Esophagus squamous epithelium (tissue), 5 donors: ENCODE data around the gene PRR11. TPM values are rescaled to one million over a fixed set of nuclear protein-coding genes. Genes with fewer than 3 reads are reported as not detected.
"Not testable (repeated sequence)": the region's sequence is repeated elsewhere in the genome, so short reads cannot be mapped to it uniquely, and the experiment has no call there.

Source experiments
- DNase-seq: peaks from one replicate; lab custom pipeline; 2025; lab: John Stamatoyannopoulos, UW
- H3K27ac ChIP-seq, 4 donors: fragments of 200-600 bp; sonication (generic); one replicate each; pipeline ENCODE4 v1.5.1; 2016 to 2019; ENCODE audit warnings: mild to moderate bottlenecking in 1 of 4
- H3K27me3 ChIP-seq, 4 donors: fragments of 200-600 bp; sonication (generic); 1 replicate in 3 of 4; 2 replicates in 1 of 4; pipeline versions ENCODE4 v1.5.1 to v1.6.0; 2017 to 2021; ENCODE audit warnings: antibody characterized with exemption in 1 of 4
- H3K36me3 ChIP-seq, 3 donors: fragments of 200-600 bp; sonication (generic); one replicate each; pipeline ENCODE4 v1.5.1; 2016 to 2019
- H3K4me1 ChIP-seq, 3 donors: fragments of 200-600 bp; sonication (generic); one replicate each; pipeline ENCODE4 v1.5.1; 2017 to 2019
- H3K4me3 ChIP-seq, 4 donors: fragments of 200-600 bp; sonication (generic); 1 replicate in 3 of 4; 2 replicates in 1 of 4; pipeline ENCODE4 v1.5.1; 2016 to 2019; ENCODE audit warnings: mild to moderate bottlenecking in 2 of 4, moderate library complexity in 1 of 4
- H3K9me3 ChIP-seq, 3 donors: fragments of 200-600 bp; sonication (generic); one replicate each; pipeline ENCODE4 v1.5.1; 2016 to 2019
- POLR2A ChIP-seq, 4 donors: fragments of 450-650 bp; IDR thresholded peaks; one replicate each; pipeline ENCODE4 v1.6.1; 2017; ENCODE audit warnings: antibody characterized with exemption in 4 of 4, mild to moderate bottlenecking in 4 of 4, moderate library complexity in 3 of 4
- WGBS, 2 donors: methylation state at CpG; one replicate each; pipeline ENCODE4 v1.1.5; 2018; 5-methylcytosine and 5-hydroxymethylcytosine counted together
- intact Hi-C: fragments of 100-400 bp; cut with DNase I; formaldehyde crosslinking; loops from one replicate; pipeline ENCODE4 v1.15.0; 2022
- total RNA-seq, 4 donors: library from RNA; depleted of rRNA; stranded (reverse); fragments of >200 nt; gene quantifications; one replicate each; pipeline ENCODE4 v1.1.0, GENCODE V29; 2016
- TF ChIP-seq, protein P1 (sequence below), 6 experiments: fragments of 450-650 bp in 4 of 6; fragments of 200-600 bp in 2 of 6; sonication (generic) in 2 of 6; IDR thresholded peaks; one replicate each; pipeline ENCODE4 v1.5.1; 2016 to 2019; ENCODE audit warnings: antibody characterized with exemption in 6 of 6, mild to moderate bottlenecking in 4 of 6, moderate library complexity in 4 of 6
- donor health status: DM: yes; HTN: yes; CAD: no.

The PRR11 gene
- total RNA-seq, 4 donors from 2014 or later = 5.1 to 13.4 (median 9.5) TPM

- TF ChIP-seq, protein P1, sequence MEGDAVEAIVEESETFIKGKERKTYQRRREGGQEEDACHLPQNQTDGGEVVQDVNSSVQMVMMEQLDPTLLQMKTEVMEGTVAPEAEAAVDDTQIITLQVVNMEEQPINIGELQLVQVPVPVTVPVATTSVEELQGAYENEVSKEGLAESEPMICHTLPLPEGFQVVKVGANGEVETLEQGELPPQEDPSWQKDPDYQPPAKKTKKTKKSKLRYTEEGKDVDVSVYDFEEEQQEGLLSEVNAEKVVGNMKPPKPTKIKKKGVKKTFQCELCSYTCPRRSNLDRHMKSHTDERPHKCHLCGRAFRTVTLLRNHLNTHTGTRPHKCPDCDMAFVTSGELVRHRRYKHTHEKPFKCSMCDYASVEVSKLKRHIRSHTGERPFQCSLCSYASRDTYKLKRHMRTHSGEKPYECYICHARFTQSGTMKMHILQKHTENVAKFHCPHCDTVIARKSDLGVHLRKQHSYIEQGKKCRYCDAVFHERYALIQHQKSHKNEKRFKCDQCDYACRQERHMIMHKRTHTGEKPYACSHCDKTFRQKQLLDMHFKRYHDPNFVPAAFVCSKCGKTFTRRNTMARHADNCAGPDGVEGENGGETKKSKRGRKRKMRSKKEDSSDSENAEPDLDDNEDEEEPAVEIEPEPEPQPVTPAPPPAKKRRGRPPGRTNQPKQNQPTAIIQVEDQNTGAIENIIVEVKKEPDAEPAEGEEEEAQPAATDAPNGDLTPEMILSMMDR (IDR thresholded peaks at IDR 0.05) = no peak
- TF ChIP-seq POLR2A (IDR thresholded peaks at IDR 0.05) = no peak
- intact Hi-C loops = no loop called here
- H3K36me3 ChIP-seq = peaks cover 0 to 24% (median 0%) of the 10 kb centered on the region in 3 donors
- H3K27me3 ChIP-seq = no peaks in the 10 kb centered on the region
- no peak overlapping the region for H3K27ac ChIP-seq
- no peak for DNase-seq
- WGBS, 2 donors = 94 to 100% methylated on average over 8 to 9 of the region's 11 CpGs
- no peaks in the 10 kb centered on the region for H3K4me1 ChIP-seq
- H3K9me3 ChIP-seq = no peaks in the 10 kb centered on the region
- no peak overlapping the region for H3K4me3 ChIP-seq
These were observed 19.1 kb downstream of the PRR11 start for GRCh38 chr17:59174671-59175070.

DNA sequence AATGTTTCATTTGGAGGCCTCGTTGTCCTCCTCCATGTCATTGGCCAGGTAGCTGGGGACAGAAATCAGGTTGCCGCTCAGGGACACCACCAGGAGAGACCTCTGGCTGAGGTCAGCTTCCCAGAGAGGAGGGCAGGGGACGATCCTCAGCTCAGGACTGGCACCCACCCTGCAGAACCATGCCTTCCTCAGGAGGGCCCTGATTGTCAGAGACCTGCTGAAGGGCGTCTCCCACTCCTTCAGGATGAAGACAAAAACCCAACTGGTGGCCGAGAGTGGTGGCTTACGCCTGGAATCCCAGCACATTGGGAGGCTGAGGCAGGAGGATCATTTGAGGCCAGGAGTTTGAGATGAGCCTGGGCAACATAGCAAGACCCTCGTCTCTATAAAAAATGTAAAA lies 19.5 kb downstream of the PRR11 start:
- no peak overlapping the region for H3K4me3 ChIP-seq
- WGBS, 2 donors = 90 to 97% methylated on average over 7 of the region's 7 CpGs
- H3K9me3 ChIP-seq = no peaks in the 10 kb centered on the region
- no peak overlapping the region for H3K27ac ChIP-seq
- no peak for DNase-seq
- H3K27me3 ChIP-seq = no peaks in the 10 kb centered on the region
- H3K4me1 ChIP-seq = no peaks in the 10 kb centered on the region
- intact Hi-C loops = no loop called here
- H3K36me3 ChIP-seq = peaks cover 0 to 19% (median 0%) of the 10 kb centered on the region in 3 donors
- no peak for TF ChIP-seq POLR2A (IDR thresholded peaks at IDR 0.05)
- TF ChIP-seq, protein P1 (IDR thresholded peaks at IDR 0.05) = no peak

GRCh38 chr17:59178266-59178985 lies 22.9 kb downstream of the PRR11 start:
- no peak for DNase-seq
- H3K4me3 ChIP-seq = no peak overlapping the region
- intact Hi-C loops = no loop called here
- no peaks in the 10 kb centered on the region for H3K9me3 ChIP-seq
- H3K4me1 ChIP-seq = no peaks in the 10 kb centered on the region
- no peaks in the 10 kb centered on the region for H3K27me3 ChIP-seq
- H3K27ac ChIP-seq = no peak overlapping the region
- peaks cover 0 to 5% (median 0%) of the 10 kb centered on the region in 3 donors for H3K36me3 ChIP-seq
- 79 to 88% methylated on average over 7 of the region's 7 CpGs for whole genome bisulfite sequencing, 2 donors
- TF ChIP-seq, protein P1 (IDR thresholded peaks at IDR 0.05) = no peak
- no peak for TF ChIP-seq POLR2A (IDR thresholded peaks at IDR 0.05)

DNA sequence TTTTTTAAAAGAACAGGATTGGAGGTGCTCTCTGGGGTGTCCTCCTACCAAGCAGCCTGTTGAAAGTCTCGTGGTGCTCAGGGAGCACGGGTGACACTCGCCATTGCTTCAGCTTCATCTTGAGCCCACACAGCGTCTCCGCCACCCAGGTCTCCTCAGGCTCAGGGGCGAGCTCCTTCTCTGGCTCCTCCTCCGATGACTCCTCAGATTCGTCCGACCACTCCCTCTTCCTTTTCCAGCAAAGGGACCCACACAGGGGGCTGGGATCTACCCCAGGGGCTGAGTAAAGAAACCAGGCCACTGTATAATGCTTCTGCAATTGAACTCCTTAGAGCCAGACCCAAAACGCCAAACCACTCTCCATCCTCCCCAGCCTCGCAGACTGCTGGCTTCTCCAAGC lies 24.1 kb downstream of the PRR11 start:
- H3K36me3 ChIP-seq, intact Hi-C loops, DNase-seq, H3K27ac ChIP-seq, H3K4me3 ChIP-seq, H3K27me3 ChIP-seq, H3K9me3 ChIP-seq, H3K4me1 ChIP-seq: not testable (repeated sequence)
- WGBS, 2 donors = 93 to 97% methylated on average over 11 of the region's 11 CpGs

DNA sequence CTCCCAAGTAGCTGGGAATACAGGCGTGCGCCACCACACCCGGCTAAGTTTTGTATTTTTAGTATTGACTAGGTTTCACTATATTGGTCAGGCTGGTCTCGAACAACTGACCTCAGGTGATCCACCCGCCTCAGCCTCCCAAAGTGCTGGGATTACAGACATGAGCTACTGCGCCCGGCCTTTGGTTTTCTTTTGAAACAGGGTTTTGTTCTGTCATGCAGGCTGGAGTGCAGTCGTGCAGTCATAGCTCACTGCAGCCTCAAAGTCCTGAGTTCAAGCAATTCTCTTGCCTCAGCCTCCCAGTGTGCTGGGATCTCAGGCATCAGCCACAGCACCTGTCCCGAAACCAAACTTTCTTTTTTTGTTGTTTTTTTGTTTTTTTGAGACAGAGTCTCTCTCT lies 25.1 kb downstream of the PRR11 start:
- Histone ChIP-seq H3K27me3 (no peaks in the 10 kb centered on the region), H3K4me3 (no peak overlapping the region), H3K27ac (no peak overlapping the region), H3K36me3 (no peaks in the 10 kb centered on the region), H3K9me3 (no peaks in the 10 kb centered on the region), H3K4me1 (no peaks in the 10 kb centered on the region)
- WGBS, 2 donors = 95 to 96% methylated on average over 9 of the region's 9 CpGs
- no peak for DNase-seq
- intact Hi-C loops = no loop called here
- TF ChIP-seq POLR2A (IDR thresholded peaks at IDR 0.05) = no peak
- TF ChIP-seq, protein P1 (IDR thresholded peaks at IDR 0.05) = no peak
